H1 (cell line): ENCODE results near the gene NOP9.

Experiments
- CTCF ChIP-seq, 3 experiments: IDR thresholded peaks; 1 replicate in 2 of 3; 2 replicates in 1 of 3; pipeline versions ENCODE4 v1.5.1 to v1.6.1; 2011; ENCODE audit warnings: low read length in 3 of 3, mild to moderate bottlenecking in 3 of 3, inconsistent platforms in 2 of 3, low read depth in 1 of 3, moderate library complexity in 1 of 3; ENCODE audit not compliant: insufficient read depth in 1 of 3; ENCODE audit errors: control extremely low read depth in 1 of 3
- POLR2A ChIP-seq, 2 experiments: IDR thresholded peaks; 1 replicate in 1 of 2; 2 replicates in 1 of 2; pipeline ENCODE4 v1.6.1; 2011; ENCODE audit warnings: low read depth in 2 of 2, low read length in 2 of 2, mild to moderate bottlenecking in 2 of 2; ENCODE audit errors: control extremely low read depth in 1 of 2

DNA sequence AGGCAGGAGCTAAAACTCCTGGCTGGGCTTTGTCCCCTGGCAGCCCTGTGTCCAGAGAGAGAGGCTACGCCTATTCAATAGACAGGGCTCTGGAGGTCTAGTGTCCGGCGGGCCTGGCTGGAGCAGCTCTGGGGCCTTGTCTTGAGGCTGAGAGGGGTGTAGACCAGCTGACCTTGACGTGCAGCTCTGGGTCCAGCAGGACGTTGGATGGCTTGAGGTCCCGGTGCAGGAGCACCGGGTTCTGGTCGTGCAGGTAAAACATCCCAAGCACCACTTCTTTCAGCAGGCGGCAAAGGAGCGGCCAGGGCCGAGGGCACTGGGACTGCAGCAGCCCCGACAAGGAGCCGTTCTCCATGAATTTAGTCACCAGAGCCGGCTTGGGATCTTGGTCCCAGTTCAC, 39.2 kb downstream of the NOP9 start:
- TF ChIP-seq CTCF (IDR thresholded peaks at IDR 0.05; ENCODE audit: control extremely low read depth in 1 of 3, insufficient read depth in 1 of 3, low read depth in 1 of 3, low read length in 3 of 3) = no peak
- TF ChIP-seq POLR2A (IDR thresholded peaks at IDR 0.05; ENCODE audit: control extremely low read depth in 1 of 2, low read depth in 2 of 2, low read length in 2 of 2) = no peak
